ENCODE data around the gene MMP23B. TPM values are rescaled to one million over a fixed set of nuclear protein-coding genes. Genes with fewer than 3 reads are reported as not detected.
"Not testable (repeated sequence)": the region's sequence is repeated elsewhere in the genome, so short reads cannot be mapped to it uniquely, and the experiment has no call there.

MMP23B gene
- total and polyA plus RNA-seq, 10 of the 15 experiments (the other 5 are each of a cell fraction or from before 2014, with no cell fraction given): 0.25 to 0.76 (median 0.34) TPM; not detected in 4

- H3K27me3 ChIP-seq (replicated peaks in 1 of 2; ENCODE audit: control insufficient read depth in 2 of 2, insufficient read depth in 2 of 2, low read length in 1 of 2); H3K9ac ChIP-seq (ENCODE audit: control insufficient read depth, insufficient read depth, low read length); BruUV-seq (replicated peaks); H3K4me1 ChIP-seq (ENCODE audit: control insufficient read depth, insufficient read depth, low read length); FAIRE-seq; ATAC-seq; DNase-seq (ENCODE audit: low read depth, low spot score); SMC1A ChIA-PET (ENCODE audit: uncharacterized antibody, unreplicated experiment); H3K4me2 ChIP-seq (ENCODE audit: control insufficient read depth, insufficient read depth); H3K36me3 ChIP-seq (ENCODE audit: control insufficient read depth in 2 of 2, insufficient read depth in 2 of 2, low read length in 1 of 2); intact Hi-C loops (cut with micrococcal nuclease; ENCODE audit: unreplicated experiment); H2AFZ ChIP-seq (ENCODE audit: control insufficient read depth, low read depth, low read length); H4K20me1 ChIP-seq (ENCODE audit: control insufficient read depth, insufficient read depth); H3K79me2 ChIP-seq (ENCODE audit: control insufficient read depth, insufficient read depth, low read length); RAD21 ChIA-PET (ENCODE audit: unreplicated experiment); H3K4me3 ChIP-seq; H3K27ac ChIP-seq (ENCODE audit: control insufficient read depth, insufficient read depth); in situ Hi-C loops (cut with MboI); H3K9me3 ChIP-seq (replicated peaks; ENCODE audit: control insufficient read depth, insufficient read depth, low read length): not testable (repeated sequence)
- 67% methylated on average over 5 of the region's 11 CpGs for WGBS (ENCODE audit: insufficient coverage, insufficient replicate concordance, low lambda C conversion rate, missing lambda C conversion rate)
- ChIA-PET CTCF (interaction anchor here (2.3 kb wide), 1 partner anchor 14 kb away, joined by 13 read pairs; no protein-coding TSS in a partner anchor), POLR2A (interaction anchor here (0.5 kb wide), 1 partner anchor 239 kb away, joined by 11 read pairs; no protein-coding TSS in a partner anchor)
Observed at GRCh38 chr1:1664318-1664717, 32.3 kb downstream of the MMP23B start.

GRCh38 chr1:1664941-1665814, 33.2 kb downstream of the MMP23B start:
- H3K27me3 ChIP-seq (replicated peaks in 1 of 2; ENCODE audit: control insufficient read depth in 2 of 2, insufficient read depth in 2 of 2, low read length in 1 of 2): no peaks in the 10 kb centered on the region
- no peak overlapping the region for H3K4me2 ChIP-seq (ENCODE audit: control insufficient read depth, insufficient read depth)
- H3K27ac ChIP-seq (ENCODE audit: control insufficient read depth, insufficient read depth): no peak overlapping the region
- SMC1A ChIA-PET (ENCODE audit: uncharacterized antibody, unreplicated experiment): no interaction called here
- H3K9me3 ChIP-seq (replicated peaks; ENCODE audit: control insufficient read depth, insufficient read depth, low read length): no peaks in the 10 kb centered on the region
- no peak overlapping the region for H2AFZ ChIP-seq (ENCODE audit: control insufficient read depth, low read depth, low read length)
- FAIRE-seq (no peak), ATAC-seq (no peak), DNase-seq (ENCODE audit: low read depth, low spot score) (no peak)
- H3K79me2 ChIP-seq (ENCODE audit: control insufficient read depth, insufficient read depth, low read length): no peaks in the 10 kb centered on the region
- H3K4me3 ChIP-seq: no peak overlapping the region
- CTCF ChIA-PET: interaction anchor here (2.3 kb wide), 1 partner anchor 13 kb away, joined by 13 read pairs; no protein-coding TSS in a partner anchor
- RAD21 ChIA-PET (ENCODE audit: unreplicated experiment): no interaction called here
- 93% methylated on average over 27 of the region's 27 CpGs for WGBS (ENCODE audit: insufficient coverage, insufficient replicate concordance, low lambda C conversion rate, missing lambda C conversion rate)
- in situ Hi-C loops (cut with MboI): no loop called here
- no peak overlapping the region for H3K9ac ChIP-seq (ENCODE audit: control insufficient read depth, insufficient read depth, low read length)
- H4K20me1 ChIP-seq (ENCODE audit: control insufficient read depth, insufficient read depth): no peaks in the 10 kb centered on the region
- H3K4me1 ChIP-seq (ENCODE audit: control insufficient read depth, insufficient read depth, low read length): no peaks in the 10 kb centered on the region
- intact Hi-C loops (cut with micrococcal nuclease; ENCODE audit: unreplicated experiment): no loop called here
- POLR2A ChIA-PET: interaction anchor here (0.5 to 1.1 kb wide), 2 partner anchors 12 to 238 kb away, joined by 4 to 11 read pairs; no protein-coding TSS in a partner anchor
- BruUV-seq (replicated peaks): no TSS peak
- H3K36me3 ChIP-seq (ENCODE audit: control insufficient read depth in 2 of 2, insufficient read depth in 2 of 2, low read length in 1 of 2): peaks cover 6 to 7% of the 10 kb centered on the region in 2 experiments; a peak in 3 of 4 replicates
- no peak for TF ChIP-seq ELK1 (IDR thresholded peaks at IDR 0.05; ENCODE audit: low read depth, low read length)
- no peak for TF ChIP-seq ZNF622 (IDR thresholded peaks at IDR 0.05)
- TF ChIP-seq IRF4 (IDR thresholded peaks at IDR 0.05; ENCODE audit: low read depth, low read length): no peak
- no peak for TF ChIP-seq CUX1 (IDR thresholded peaks at IDR 0.05; ENCODE audit: insufficient replicate concordance, low read depth, low read length)
- no peak for TF ChIP-seq E2F4 (IDR thresholded peaks at IDR 0.05; ENCODE audit: low read depth, low read length)
- TF ChIP-seq MEF2B (IDR thresholded peaks at IDR 0.05; ENCODE audit: partially characterized antibody, poor library complexity, severe bottlenecking): no peak
- TF ChIP-seq NR2C2 (IDR thresholded peaks at IDR 0.05; ENCODE audit: borderline replicate concordance, control insufficient read depth, insufficient read length, low read depth): no peak

All from GM12878 (cell line).